Neuronal stem cell (in vitro differentiated cells): ENCODE results near the gene SPAG16.

Experiments
- DNase-seq: peaks from one replicate; pipeline ENCODE4 v3.0.0-alpha.2; 2013; ENCODE audit warnings: low spot score
- H2AFZ ChIP-seq: one replicate; pipeline ENCODE4 v1.6.1; 2013; ENCODE audit warnings: mild to moderate bottlenecking, low read length, inconsistent platforms
- H2AK5ac ChIP-seq: 2 replicates; pipeline ENCODE4 v1.6.1; 2013; ENCODE audit warnings: low read depth, mild to moderate bottlenecking, inconsistent platforms, low read length, moderate library complexity, mixed read lengths
- H2BK120ac ChIP-seq: 2 replicates; pipeline ENCODE4 v1.6.1; 2013; ENCODE audit warnings: low read depth, mild to moderate bottlenecking, inconsistent platforms, low read length, moderate library complexity, mixed read lengths
- H2BK12ac ChIP-seq: one replicate; pipeline ENCODE4 v1.6.1; 2013; ENCODE audit warnings: low read length, inconsistent platforms
- H2BK15ac ChIP-seq: 2 replicates; pipeline ENCODE4 v1.6.1; 2013; ENCODE audit warnings: mild to moderate bottlenecking, low read length, inconsistent platforms, mixed read lengths
- H2BK5ac ChIP-seq: one replicate; pipeline ENCODE4 v1.6.1; 2013; ENCODE audit warnings: inconsistent platforms, mild to moderate bottlenecking, low read length, moderate library complexity
- H3K14ac ChIP-seq: one replicate; pipeline ENCODE4 v1.6.1; 2013; ENCODE audit warnings: low read length, inconsistent platforms
- H3K18ac ChIP-seq: 2 replicates; pipeline ENCODE4 v1.6.1; 2013; ENCODE audit warnings: low read length, inconsistent platforms
- H3K23ac ChIP-seq: 2 replicates; pipeline ENCODE4 v1.6.1; 2013; ENCODE audit warnings: low read depth, mild to moderate bottlenecking, mixed read lengths, low read length, inconsistent platforms; ENCODE audit not compliant: poor library complexity
- H3K27ac ChIP-seq: replicated peaks from 3 replicates; pipeline ENCODE4 v1.5.1; 2013; ENCODE audit warnings: low read length, inconsistent platforms
- H3K27me3 ChIP-seq, 3 experiments: 2 replicates each; pipeline ENCODE4 v1.6.1; 2013; ENCODE audit warnings: low read length in 3 of 3, mild to moderate bottlenecking in 2 of 3, inconsistent platforms in 1 of 3, low read depth in 1 of 3, mixed read lengths in 1 of 3, moderate library complexity in 1 of 3; ENCODE audit not compliant: control insufficient read depth in 3 of 3, insufficient read depth in 3 of 3
- H3K36me3 ChIP-seq, 2 donors: replicated peaks in 1 of 2; 2 replicates each; pipeline ENCODE4 v1.6.1; 2013; ENCODE audit warnings: low read length in 2 of 2; ENCODE audit not compliant: control insufficient read depth in 2 of 2, insufficient read depth in 2 of 2
- H3K4ac ChIP-seq: 2 replicates; pipeline ENCODE4 v1.6.1; 2013; ENCODE audit warnings: inconsistent platforms, mild to moderate bottlenecking, low read length, moderate library complexity
- H3K4me1 ChIP-seq, 2 donors: 1 replicate in 1 of 2; 2 replicates in 1 of 2; pipeline ENCODE4 v1.6.1; 2013; ENCODE audit warnings: low read length in 2 of 2, low read depth in 1 of 2; ENCODE audit not compliant: control insufficient read depth in 2 of 2, insufficient read depth in 1 of 2
- H3K4me2 ChIP-seq: one replicate; pipeline ENCODE4 v1.6.1; 2013; ENCODE audit warnings: mild to moderate bottlenecking, low read length, inconsistent platforms; ENCODE audit not compliant: insufficient read depth, poor library complexity, severe bottlenecking
- H3K4me3 ChIP-seq, 2 donors: 2 replicates each; pipeline ENCODE4 v1.5.1; 2013; ENCODE audit warnings: low read length in 2 of 2, mild to moderate bottlenecking in 2 of 2, inconsistent platforms in 1 of 2, moderate library complexity in 1 of 2
- H3K79me1 ChIP-seq: one replicate; pipeline ENCODE4 v1.6.1; 2013; ENCODE audit warnings: low read depth, mild to moderate bottlenecking, inconsistent platforms, low read length, moderate library complexity
- H3K9ac ChIP-seq: one replicate; pipeline ENCODE4 v1.6.1; 2013; ENCODE audit warnings: mild to moderate bottlenecking, low read depth, low read length, inconsistent platforms; ENCODE audit not compliant: poor library complexity
- H3K9me3 ChIP-seq, 2 donors: replicated peaks in 1 of 2; 2 replicates each; pipeline versions ENCODE3 to v1.6.1; 2013; ENCODE audit warnings: low read length in 2 of 2, mild to moderate bottlenecking in 2 of 2, inconsistent platforms in 1 of 2, low read depth in 1 of 2, mixed read lengths in 1 of 2, moderate library complexity in 1 of 2; ENCODE audit not compliant: control insufficient read depth in 2 of 2, insufficient read depth in 1 of 2
- H4K8ac ChIP-seq: one replicate; pipeline ENCODE4 v1.6.1; 2013; ENCODE audit warnings: low read depth, mild to moderate bottlenecking, inconsistent platforms, low read length, moderate library complexity
- H4K91ac ChIP-seq: one replicate; pipeline ENCODE4 v1.6.1; 2013; ENCODE audit warnings: low read length, low read depth, mild to moderate bottlenecking, inconsistent platforms; ENCODE audit not compliant: poor library complexity
- WGBS, 2 donors: extraction: QIAGEN DNeasy Blood & Tissue Kit; methylation state at CpG; one replicate each; pipeline ENCODE4 v1.1.7; 2013; ENCODE audit warnings: missing lambda C conversion rate in 2 of 2, mixed read lengths in 1 of 2; ENCODE audit not compliant: insufficient read length in 2 of 2, insufficient replicate concordance in 1 of 2; ENCODE audit errors: extremely low coverage in 2 of 2; 5-methylcytosine and 5-hydroxymethylcytosine counted together

The SPAG16 gene

DNA sequence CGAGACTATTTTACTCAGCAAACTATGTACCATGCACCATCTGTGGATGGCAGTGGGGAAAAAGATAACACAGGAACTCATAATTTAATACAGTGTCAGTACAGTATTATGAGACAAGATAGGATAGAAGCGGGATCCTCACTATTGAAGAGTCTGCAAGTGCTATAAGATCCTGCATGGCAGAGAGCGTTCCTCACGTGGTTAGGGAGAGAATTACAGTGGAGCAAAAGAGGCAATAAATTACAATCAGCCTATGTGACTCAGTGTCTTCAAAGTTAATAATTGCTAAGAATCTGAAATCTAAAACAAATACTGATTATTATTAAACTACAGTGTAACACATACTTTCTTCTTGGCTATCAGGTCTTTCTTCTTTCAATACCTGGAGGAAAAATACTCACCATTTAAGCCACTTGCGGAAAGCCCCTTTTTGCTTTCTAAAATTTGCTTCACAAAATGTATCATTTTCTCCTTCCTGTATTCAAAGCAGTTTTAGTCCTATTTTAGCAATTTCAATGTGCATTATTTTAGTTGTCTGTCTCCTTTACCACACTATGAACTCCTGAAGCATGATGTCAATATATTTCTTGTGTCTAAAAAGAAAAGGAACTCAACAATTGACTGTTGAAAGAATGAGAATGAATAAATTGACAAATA lies 342.9 kb downstream of the SPAG16 start:
- Histone ChIP-seq H3K4me2 (no peak overlapping the region), H3K27ac (no peak overlapping the region), H3K4me1 (no peaks in the 10 kb centered on the region), H3K9ac (no peak overlapping the region), H3K27me3 (no peaks in the 10 kb centered on the region), H3K14ac (no peak overlapping the region), H4K91ac (no peak overlapping the region), H2BK12ac (no peak overlapping the region), H2BK120ac (no peak overlapping the region), H3K36me3 (no peaks in the 10 kb centered on the region), H3K4me3 (no peak overlapping the region), H2AK5ac (no peak overlapping the region), H2BK5ac (no peak overlapping the region), H3K79me1 (no peaks in the 10 kb centered on the region), H2BK15ac (no peak overlapping the region), H2AFZ (no peak overlapping the region), H3K4ac (no peak overlapping the region), H3K9me3 (no peaks in the 10 kb centered on the region), H3K23ac (no peak overlapping the region), H4K8ac (no peak overlapping the region), H3K18ac (no peak overlapping the region)
- DNase-seq: no peak
- WGBS, 2 donors: no CpG with 5 or more reads among the region's 5 CpGs

- H3K79me1 ChIP-seq: no peaks in the 10 kb centered on the region
- no peak for DNase-seq
- H2AK5ac ChIP-seq: no peak overlapping the region
- H3K9ac ChIP-seq: no peak overlapping the region
- no peak overlapping the region for H3K23ac ChIP-seq
- H2BK120ac ChIP-seq: no peak overlapping the region
- no peak overlapping the region for H2BK5ac ChIP-seq
- H3K4ac ChIP-seq: no peak overlapping the region
- H2BK15ac ChIP-seq: no peak overlapping the region
- H3K14ac ChIP-seq: no peak overlapping the region
- no peak overlapping the region for H3K4me3 ChIP-seq
- no peak overlapping the region for H4K91ac ChIP-seq
- no peak overlapping the region for H4K8ac ChIP-seq
- no peak overlapping the region for H2BK12ac ChIP-seq
- H3K9me3 ChIP-seq: no peaks in the 10 kb centered on the region
- H3K36me3 ChIP-seq: no peaks in the 10 kb centered on the region
- H3K27me3 ChIP-seq: no peaks in the 10 kb centered on the region
- H3K27ac ChIP-seq: no peak overlapping the region
- no peak overlapping the region for H3K18ac ChIP-seq
- H3K4me1 ChIP-seq: no peaks in the 10 kb centered on the region
- no peak overlapping the region for H3K4me2 ChIP-seq
- no CpG with 5 or more reads among the region's 2 CpGs for WGBS, 2 donors
- H2AFZ ChIP-seq: no peak overlapping the region
These were observed 343.7 kb downstream of the SPAG16 start for GRCh38 chr2:213627835-213628460.

GRCh38 chr2:213640738-213641425 lies 356.6 kb downstream of the SPAG16 start:
- no peaks in the 10 kb centered on the region for H3K36me3 ChIP-seq
- WGBS, 2 donors: no CpG with 5 or more reads among the region's 3 CpGs

GRCh38 chr2:213644926-213645325 lies 360.7 kb downstream of the SPAG16 start:
- no peak overlapping the region for H3K4ac ChIP-seq
- no peak overlapping the region for H3K27ac ChIP-seq
- H3K36me3 ChIP-seq: no peaks in the 10 kb centered on the region
- H4K91ac ChIP-seq: no peak overlapping the region
- H2AFZ ChIP-seq: no peak overlapping the region
- no peak overlapping the region for H3K9ac ChIP-seq
- H3K4me3 ChIP-seq: no peak overlapping the region
- H2BK15ac ChIP-seq: no peak overlapping the region
- no peaks in the 10 kb centered on the region for H3K4me1 ChIP-seq
- H2BK120ac ChIP-seq: no peak overlapping the region
- H2BK12ac ChIP-seq: no peak overlapping the region
- DNase-seq: no peak
- WGBS, 2 donors: no CpG with 5 or more reads among the region's 4 CpGs
- no peaks in the 10 kb centered on the region for H3K79me1 ChIP-seq
- H4K8ac ChIP-seq: no peak overlapping the region
- H3K14ac ChIP-seq: no peak overlapping the region
- no peaks in the 10 kb centered on the region for H3K9me3 ChIP-seq
- no peak overlapping the region for H3K23ac ChIP-seq
- H3K4me2 ChIP-seq: no peak overlapping the region
- H2BK5ac ChIP-seq: no peak overlapping the region
- no peaks in the 10 kb centered on the region for H3K27me3 ChIP-seq
- H3K18ac ChIP-seq: no peak overlapping the region
- no peak overlapping the region for H2AK5ac ChIP-seq

More at GRCh38 chr2:213640738-213641425, 356.6 kb downstream of the SPAG16 start:
- no peak overlapping the region for H3K9ac ChIP-seq
- no peak overlapping the region for H3K4ac ChIP-seq
- H2BK5ac ChIP-seq: no peak overlapping the region
- no peak overlapping the region for H2AK5ac ChIP-seq
- no peak overlapping the region for H2BK12ac ChIP-seq
- no peaks in the 10 kb centered on the region for H3K4me1 ChIP-seq
- H4K91ac ChIP-seq: no peak overlapping the region
- no peaks in the 10 kb centered on the region for H3K27me3 ChIP-seq
- H3K79me1 ChIP-seq: no peaks in the 10 kb centered on the region
- H2BK120ac ChIP-seq: no peak overlapping the region
- H2BK15ac ChIP-seq: no peak overlapping the region
- H4K8ac ChIP-seq: no peak overlapping the region
- DNase-seq: no peak
- no peak overlapping the region for H3K4me3 ChIP-seq
- no peak overlapping the region for H3K14ac ChIP-seq
- no peak overlapping the region for H2AFZ ChIP-seq
- H3K4me2 ChIP-seq: no peak overlapping the region
- H3K9me3 ChIP-seq: no peaks in the 10 kb centered on the region
- H3K23ac ChIP-seq: no peak overlapping the region
- peak overlapping the region; percentile 83 for H3K18ac ChIP-seq
- H3K27ac ChIP-seq: no peak overlapping the region
